Measurements from ENCODE around the gene SNORC.

GRCh38 chr2:232882505-232883115 lies 12.5 kb downstream of the SNORC start:
- TF ChIP-seq CTCF (optimal IDR thresholded peaks at IDR 0.05 in 1 of 3, IDR thresholded peaks at IDR 0.05 in 1 of 3, conservative IDR thresholded peaks at IDR 0.05 in 1 of 3; ENCODE audit: extremely low read depth in 1 of 3, insufficient read depth in 2 of 3, low read length in 3 of 3) (no peak), EZH2 (IDR thresholded peaks at IDR 0.05; ENCODE audit: low read length) (no peak)
